Measurements from ENCODE around the gene ZNF493. TPM values are rescaled to one million over a fixed set of nuclear protein-coding genes. Genes with fewer than 3 reads are reported as not detected.

ZNF493 gene
- total RNA-seq: 3.2 and 7.4 TPM in 2 replicates

GRCh38 chr19:21396893-21397572 lies at the start of gene ZNF493:
ZNF493 (plus strand) TSS chr19:21397133; CDS start chr19:21397238, 105 bp downstream.

GRCh38 chr19:21358768-21359451 lies 38.0 kb upstream of the ZNF493 start, which contains the start of gene ZNF738:
ZNF738 (plus strand) TSS chr19:21359000; CDS start chr19:21359141, 141 bp downstream.

Other genes with a start within 250 kb of the ZNF493 start
- gene ZNF708, start 67.7 kb upstream of the ZNF493 start, total RNA-seq: 2.1 and 2.3 TPM in 2 replicates
- 7.5 TPM in 2 replicates for gene ZNF738, start 38.1 kb upstream of the ZNF493 start, total RNA-seq
- 4.5 and 5.5 TPM in 2 replicates for gene ZNF429, start 108.5 kb downstream of the ZNF493 start, total RNA-seq